ENCODE data around the gene KRTAP10-10.

DNA sequence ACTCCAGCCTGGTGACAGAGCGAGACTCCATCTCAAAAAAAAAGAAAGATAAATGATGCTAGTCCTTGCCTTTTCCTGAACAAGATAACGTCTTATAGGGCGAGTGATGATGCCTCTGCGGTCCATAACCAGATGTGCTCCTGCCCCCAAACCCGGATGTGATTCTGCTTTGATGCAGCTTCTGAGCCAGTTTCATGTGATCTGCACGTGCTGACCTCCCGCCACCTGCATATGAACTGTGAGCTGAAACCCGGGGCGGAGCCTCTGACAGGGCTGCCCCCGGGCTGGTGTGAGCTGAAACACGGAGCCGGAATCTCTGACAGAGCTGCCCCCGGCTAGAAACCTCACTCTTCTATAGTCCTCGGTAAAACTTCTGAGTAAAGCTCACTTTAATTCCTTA lies 16.0 kb downstream of the KRTAP10-10 start:
- TF ChIP-seq, protein P1, sequence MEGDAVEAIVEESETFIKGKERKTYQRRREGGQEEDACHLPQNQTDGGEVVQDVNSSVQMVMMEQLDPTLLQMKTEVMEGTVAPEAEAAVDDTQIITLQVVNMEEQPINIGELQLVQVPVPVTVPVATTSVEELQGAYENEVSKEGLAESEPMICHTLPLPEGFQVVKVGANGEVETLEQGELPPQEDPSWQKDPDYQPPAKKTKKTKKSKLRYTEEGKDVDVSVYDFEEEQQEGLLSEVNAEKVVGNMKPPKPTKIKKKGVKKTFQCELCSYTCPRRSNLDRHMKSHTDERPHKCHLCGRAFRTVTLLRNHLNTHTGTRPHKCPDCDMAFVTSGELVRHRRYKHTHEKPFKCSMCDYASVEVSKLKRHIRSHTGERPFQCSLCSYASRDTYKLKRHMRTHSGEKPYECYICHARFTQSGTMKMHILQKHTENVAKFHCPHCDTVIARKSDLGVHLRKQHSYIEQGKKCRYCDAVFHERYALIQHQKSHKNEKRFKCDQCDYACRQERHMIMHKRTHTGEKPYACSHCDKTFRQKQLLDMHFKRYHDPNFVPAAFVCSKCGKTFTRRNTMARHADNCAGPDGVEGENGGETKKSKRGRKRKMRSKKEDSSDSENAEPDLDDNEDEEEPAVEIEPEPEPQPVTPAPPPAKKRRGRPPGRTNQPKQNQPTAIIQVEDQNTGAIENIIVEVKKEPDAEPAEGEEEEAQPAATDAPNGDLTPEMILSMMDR (IDR thresholded peaks at IDR 0.05; ENCODE audit: poor library complexity), result no peak
- no peak for TF ChIP-seq EZH2 (IDR thresholded peaks at IDR 0.05; ENCODE audit: borderline replicate concordance)

Measured in hepatocyte (in vitro differentiated cells).